ENCODE measurements around the gene RGS9BP. TPM values are rescaled to one million over a fixed set of nuclear protein-coding genes. Genes with fewer than 3 reads are reported as not detected.
A peak's percentile ranks its signal among the peaks of the same experiment; 100 is the strongest.
"Not testable (repeated sequence)": the region's sequence is repeated elsewhere in the genome, so short reads cannot be mapped to it uniquely, and the experiment has no call there.

The RGS9BP gene
- total RNA-seq = 0.34 and 0.65 TPM in 2 replicates

- DNase-seq = peak; percentile 80
Measured at GRCh38 chr19:32675720-32676185, at the start of gene RGS9BP. TSS of gene RGS9BP (plus strand) at chr19:32675848. CDS start at chr19:32676264, 416 bp downstream.

- no peak for DNase-seq
Measured at GRCh38 chr19:32626969-32627368, 48.7 kb upstream of the RGS9BP start.

- no peak for DNase-seq
Measured at GRCh38 chr19:32627714-32628270, 47.9 kb upstream of the RGS9BP start.

- DNase-seq = no peak
Measured at GRCh38 chr19:32630338-32630737, 45.3 kb upstream of the RGS9BP start.

GRCh38 chr19:32631381-32631780 is 44.3 kb upstream of the RGS9BP start:
- no peak for DNase-seq

GRCh38 chr19:32637480-32637879 is 38.2 kb upstream of the RGS9BP start:
- no peak for DNase-seq

- DNase-seq = no peak
Measured at GRCh38 chr19:32638625-32639024, 37.0 kb upstream of the RGS9BP start.

- no peak for DNase-seq
Measured at GRCh38 chr19:32642771-32643170, 32.9 kb upstream of the RGS9BP start.

- no peak for DNase-seq
Measured at GRCh38 chr19:32646556-32646955, 29.1 kb upstream of the RGS9BP start.

- peak; percentile 6 for DNase-seq
Measured at GRCh38 chr19:32647361-32647760, 28.3 kb upstream of the RGS9BP start.

- no peak for DNase-seq
Measured at GRCh38 chr19:32649751-32650150, 25.9 kb upstream of the RGS9BP start.

GRCh38 chr19:32650671-32651070 is 25.0 kb upstream of the RGS9BP start:
- no peak for DNase-seq

GRCh38 chr19:32651729-32652140 is 23.9 kb upstream of the RGS9BP start:
- DNase-seq = no peak

- DNase-seq = not testable (repeated sequence)
Measured at GRCh38 chr19:32652331-32652730, 23.3 kb upstream of the RGS9BP start.

GRCh38 chr19:32652894-32653598 is 22.6 kb upstream of the RGS9BP start:
- DNase-seq = peak; percentile 72

- DNase-seq = no peak
Measured at GRCh38 chr19:32653599-32653915, 22.1 kb upstream of the RGS9BP start.

GRCh38 chr19:32656379-32656778 is 19.3 kb upstream of the RGS9BP start:
- not testable (repeated sequence) for DNase-seq

- DNase-seq = no peak
Measured at GRCh38 chr19:32658075-32658474, 17.6 kb upstream of the RGS9BP start.

- DNase-seq = no peak
Measured at GRCh38 chr19:32658527-32658926, 17.1 kb upstream of the RGS9BP start.

GRCh38 chr19:32661318-32661717 is 14.3 kb upstream of the RGS9BP start:
- no peak for DNase-seq

GRCh38 chr19:32662186-32662585 is 13.5 kb upstream of the RGS9BP start:
- peak; percentile 83 for DNase-seq

- DNase-seq = no peak
Measured at GRCh38 chr19:32666084-32666483, 9.6 kb upstream of the RGS9BP start.

GRCh38 chr19:32669310-32669709 is 6.3 kb upstream of the RGS9BP start:
- no peak for DNase-seq

- DNase-seq = no peak
Measured at GRCh38 chr19:32671883-32672593, 3.6 kb upstream of the RGS9BP start.

Data from dermis blood vessel endothelial cell (primary cell).